ENCODE results near the gene CHAF1A.

GRCh38 chr19:4446704-4447200, 44.3 kb downstream of the CHAF1A start:
- TF ChIP-seq CTCF (conservative IDR thresholded peaks at IDR 0.05) (no peak), EZH2 (IDR thresholded peaks at IDR 0.05; ENCODE audit: low read depth) (no peak)

Measured in PC-9 (cell line).